ENCODE data around the gene FOXN4.

DNA sequence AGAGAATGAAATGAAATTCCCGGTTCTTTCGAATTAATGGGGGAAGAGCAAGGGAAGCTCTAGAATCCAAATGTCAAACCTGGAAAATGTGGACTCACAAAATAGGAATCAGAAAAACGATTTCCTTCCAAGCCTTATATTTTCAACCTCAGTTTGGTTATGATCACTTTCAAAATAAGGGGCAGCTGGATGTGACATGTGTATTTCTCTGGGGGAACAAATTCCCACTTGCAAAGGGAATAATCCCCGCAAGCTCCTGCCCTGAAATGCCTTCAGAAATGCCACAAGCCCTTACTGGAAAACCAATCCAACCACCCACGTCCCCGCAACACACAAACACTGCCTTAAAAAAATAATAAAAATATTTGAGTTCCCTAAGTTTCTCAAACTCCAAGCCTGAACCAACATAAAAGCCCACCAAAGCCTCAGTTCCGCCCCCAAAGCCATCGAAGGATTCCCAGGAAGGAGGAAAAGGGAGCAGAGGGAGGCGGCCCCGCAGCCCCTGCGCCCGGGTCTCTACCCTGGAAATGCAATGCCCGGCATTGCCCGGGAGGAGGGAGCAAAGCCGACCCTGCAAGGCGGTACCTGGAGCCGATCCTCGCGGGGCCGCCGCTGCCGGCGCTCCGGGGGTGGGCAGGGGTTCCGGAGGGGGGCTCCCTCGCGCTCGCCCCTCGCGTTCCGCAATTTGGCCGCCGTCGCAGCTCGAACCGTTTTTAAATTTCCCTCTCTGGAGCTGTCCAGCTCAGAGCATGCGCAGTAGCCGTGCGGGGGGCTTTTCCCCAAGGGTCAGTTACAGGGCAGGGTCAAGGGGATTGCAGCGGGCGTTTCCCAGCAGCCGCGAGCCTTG is at the start of gene FOXN4:
- TF ChIP-seq, protein P1, sequence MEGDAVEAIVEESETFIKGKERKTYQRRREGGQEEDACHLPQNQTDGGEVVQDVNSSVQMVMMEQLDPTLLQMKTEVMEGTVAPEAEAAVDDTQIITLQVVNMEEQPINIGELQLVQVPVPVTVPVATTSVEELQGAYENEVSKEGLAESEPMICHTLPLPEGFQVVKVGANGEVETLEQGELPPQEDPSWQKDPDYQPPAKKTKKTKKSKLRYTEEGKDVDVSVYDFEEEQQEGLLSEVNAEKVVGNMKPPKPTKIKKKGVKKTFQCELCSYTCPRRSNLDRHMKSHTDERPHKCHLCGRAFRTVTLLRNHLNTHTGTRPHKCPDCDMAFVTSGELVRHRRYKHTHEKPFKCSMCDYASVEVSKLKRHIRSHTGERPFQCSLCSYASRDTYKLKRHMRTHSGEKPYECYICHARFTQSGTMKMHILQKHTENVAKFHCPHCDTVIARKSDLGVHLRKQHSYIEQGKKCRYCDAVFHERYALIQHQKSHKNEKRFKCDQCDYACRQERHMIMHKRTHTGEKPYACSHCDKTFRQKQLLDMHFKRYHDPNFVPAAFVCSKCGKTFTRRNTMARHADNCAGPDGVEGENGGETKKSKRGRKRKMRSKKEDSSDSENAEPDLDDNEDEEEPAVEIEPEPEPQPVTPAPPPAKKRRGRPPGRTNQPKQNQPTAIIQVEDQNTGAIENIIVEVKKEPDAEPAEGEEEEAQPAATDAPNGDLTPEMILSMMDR (IDR thresholded peaks at IDR 0.05) = no peak
- no peak for TF ChIP-seq POLR2AphosphoS5 (IDR thresholded peaks at IDR 0.05)
- TF ChIP-seq POLR2A (IDR thresholded peaks at IDR 0.05; ENCODE audit: low read depth) = no peak
- TF ChIP-seq EP300 (IDR thresholded peaks at IDR 0.05) = no peak

Measured in esophagus muscularis mucosa (tissue), 4 donors.